ENCODE measurements around the gene TMEM203. TPM values are rescaled to one million over a fixed set of nuclear protein-coding genes. Genes with fewer than 3 reads are reported as not detected.

TMEM203 gene
- total and polyA plus RNA-seq, 5 donors from 2014 or later = 20.7 to 148 (median 118) TPM

DNA sequence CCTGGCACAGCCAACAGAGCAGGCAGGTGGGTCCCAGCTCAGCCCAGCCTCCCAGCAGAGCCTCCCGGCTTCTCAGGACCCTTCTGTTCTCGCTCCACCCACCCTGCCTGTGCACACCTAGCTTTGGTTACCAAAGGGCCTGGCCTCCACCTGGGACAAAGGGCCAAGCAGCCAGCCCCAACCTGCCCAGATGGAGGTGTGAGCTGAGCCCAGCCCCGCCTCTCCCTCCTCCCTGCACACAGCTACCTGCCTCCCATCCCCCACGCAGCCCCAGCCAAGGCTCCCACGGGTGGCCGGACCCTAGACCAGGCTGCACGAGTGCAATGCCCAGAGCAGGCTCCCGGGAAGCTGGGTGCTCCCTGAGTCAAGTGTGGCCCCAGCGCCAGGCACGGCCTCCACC is 10.5 kb downstream of the TMEM203 start:
- Mint-ChIP-seq H3K4me1 (peaks cover 0 to 13% (median 0%) of the 10 kb centered on the region in 4 donors), H3K27me3 (no peaks in the 10 kb centered on the region), H3K27ac (no peak overlapping the region), H3K4me3 (no peak overlapping the region), H3K9me3 (no peaks in the 10 kb centered on the region), H3K36me3 (no peaks in the 10 kb centered on the region)
- peaks cover 12% of the 10 kb centered on the region for H3K4me1 ChIP-seq (ENCODE audit: control insufficient read depth, insufficient read depth, low read length, poor library complexity, severe bottlenecking)
- no peak for DNase-seq
- ATAC-seq (ENCODE audit: low read depth in 2 of 2) = no peak
- H3K36me3 ChIP-seq (ENCODE audit: control insufficient read depth, insufficient read depth, low read length) = peaks cover 4% of the 10 kb centered on the region
- no peak overlapping the region for H3K27ac ChIP-seq (ENCODE audit: insufficient read depth, low read length, poor library complexity, severe bottlenecking)
- no peak overlapping the region for H3K4me3 ChIP-seq (ENCODE audit: low read depth, low read length)
- H3K27me3 ChIP-seq (ENCODE audit: control insufficient read depth, insufficient read depth, low read length) = no peaks in the 10 kb centered on the region
- H3K9me3 ChIP-seq (ENCODE audit: control insufficient read depth in 2 of 2, low read length in 2 of 2) = no peaks in the 10 kb centered on the region

DNA sequence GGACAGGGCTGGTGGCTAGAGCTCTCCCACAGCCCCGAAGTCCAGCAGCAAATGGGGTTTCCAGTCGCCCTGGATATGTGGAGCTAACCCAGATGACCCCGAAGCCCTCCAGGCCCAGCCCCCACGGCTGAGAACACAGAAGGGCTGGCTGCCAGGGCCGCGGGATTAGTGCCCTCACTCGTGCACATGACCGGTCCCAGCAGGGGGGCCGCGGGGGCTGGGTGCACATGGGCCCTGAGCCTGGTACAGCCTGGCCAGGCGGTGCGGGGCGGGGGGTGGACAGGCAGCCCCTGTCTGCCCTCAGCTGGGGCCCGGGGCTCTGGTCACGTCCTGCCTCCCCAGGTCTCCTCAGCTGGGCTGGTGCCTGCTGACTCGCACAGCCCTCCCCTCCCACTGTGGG is 11.1 kb downstream of the TMEM203 start:
- Histone ChIP-seq H3K27ac (ENCODE audit: insufficient read depth, low read length, poor library complexity, severe bottlenecking) (no peak overlapping the region), H3K36me3 (ENCODE audit: control insufficient read depth, insufficient read depth, low read length) (peaks cover 4% of the 10 kb centered on the region), H3K27me3 (ENCODE audit: control insufficient read depth, insufficient read depth, low read length) (no peaks in the 10 kb centered on the region), H3K4me1 (ENCODE audit: control insufficient read depth, insufficient read depth, low read length, poor library complexity, severe bottlenecking) (peaks cover 13% of the 10 kb centered on the region), H3K9me3 (ENCODE audit: control insufficient read depth in 2 of 2, low read length in 2 of 2) (no peaks in the 10 kb centered on the region), H3K4me3 (ENCODE audit: low read depth, low read length) (no peak overlapping the region)
- H3K4me1 Mint-ChIP-seq = peaks cover 0 to 14% (median 0%) of the 10 kb centered on the region in 4 donors
- H3K4me3 Mint-ChIP-seq = no peak overlapping the region
- no peaks in the 10 kb centered on the region for H3K27me3 Mint-ChIP-seq
- ATAC-seq (ENCODE audit: low read depth in 2 of 2) (no peak), DNase-seq (no peak)
- no peak overlapping the region for H3K27ac Mint-ChIP-seq
- H3K36me3 Mint-ChIP-seq = no peaks in the 10 kb centered on the region
- no peaks in the 10 kb centered on the region for H3K9me3 Mint-ChIP-seq

GRCh38 chr9:137193771-137194170 is 11.7 kb downstream of the TMEM203 start:
- peaks cover 0 to 19% (median 0%) of the 10 kb centered on the region in 4 donors for H3K4me1 Mint-ChIP-seq

DNA sequence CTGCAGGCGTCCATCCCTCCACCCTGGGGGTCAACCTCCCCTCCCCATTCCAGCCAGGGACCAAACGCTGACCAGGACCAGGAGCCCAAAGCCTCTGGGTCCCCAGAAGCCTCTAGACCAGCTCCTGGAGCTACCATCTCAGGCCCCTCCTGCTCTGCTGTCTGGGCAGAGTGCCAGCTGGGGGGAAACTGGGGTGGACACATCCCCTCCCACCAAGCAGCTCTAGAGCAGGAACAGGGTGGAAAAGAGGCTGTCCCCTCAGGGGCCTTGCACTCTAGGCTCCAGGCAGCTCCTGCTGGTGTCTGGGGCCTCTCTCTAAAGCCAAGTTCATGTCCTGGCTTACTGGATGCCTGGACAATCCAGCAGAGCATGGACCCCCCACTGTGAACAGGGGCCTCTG is 12.6 kb downstream of the TMEM203 start:
- peak overlapping the region in 1 of 4 donors; percentile 41 for H3K4me3 Mint-ChIP-seq
- H3K9me3 Mint-ChIP-seq = no peaks in the 10 kb centered on the region
- H3K27me3 Mint-ChIP-seq = no peaks in the 10 kb centered on the region
- H3K4me1 Mint-ChIP-seq = peaks cover 0 to 20% (median under 1%) of the 10 kb centered on the region in 4 donors
- Histone ChIP-seq H3K4me3 (ENCODE audit: low read depth, low read length) (no peak overlapping the region), H3K27ac (ENCODE audit: insufficient read depth, low read length, poor library complexity, severe bottlenecking) (no peak overlapping the region), H3K4me1 (ENCODE audit: control insufficient read depth, insufficient read depth, low read length, poor library complexity, severe bottlenecking) (peaks cover 18% of the 10 kb centered on the region), H3K9me3 (ENCODE audit: control insufficient read depth in 2 of 2, low read length in 2 of 2) (no peaks in the 10 kb centered on the region), H3K36me3 (ENCODE audit: control insufficient read depth, insufficient read depth, low read length) (peaks cover 4% of the 10 kb centered on the region), H3K27me3 (ENCODE audit: control insufficient read depth, insufficient read depth, low read length) (no peaks in the 10 kb centered on the region)
- ATAC-seq (ENCODE audit: low read depth in 2 of 2) = no peak
- no peak overlapping the region for H3K27ac Mint-ChIP-seq
- no peaks in the 10 kb centered on the region for H3K36me3 Mint-ChIP-seq
- no peak for DNase-seq

More at GRCh38 chr9:137193771-137194170, 11.7 kb downstream of the TMEM203 start:
- no peak overlapping the region for H3K4me3 ChIP-seq (ENCODE audit: low read depth, low read length)
- H3K36me3 Mint-ChIP-seq = no peaks in the 10 kb centered on the region
- DNase-seq = no peak
- H3K4me1 ChIP-seq (ENCODE audit: control insufficient read depth, insufficient read depth, low read length, poor library complexity, severe bottlenecking) = peaks cover 15% of the 10 kb centered on the region
- no peaks in the 10 kb centered on the region for H3K27me3 Mint-ChIP-seq
- no peaks in the 10 kb centered on the region for H3K27me3 ChIP-seq (ENCODE audit: control insufficient read depth, insufficient read depth, low read length)
- no peaks in the 10 kb centered on the region for H3K9me3 Mint-ChIP-seq
- H3K36me3 ChIP-seq (ENCODE audit: control insufficient read depth, insufficient read depth, low read length) = peaks cover 4% of the 10 kb centered on the region
- ATAC-seq (ENCODE audit: low read depth in 2 of 2) = no peak
- peak overlapping the region in 1 of 4 donors; percentile 51 for H3K4me3 Mint-ChIP-seq
- no peak overlapping the region for H3K27ac ChIP-seq (ENCODE audit: insufficient read depth, low read length, poor library complexity, severe bottlenecking)
- no peaks in the 10 kb centered on the region for H3K9me3 ChIP-seq (ENCODE audit: control insufficient read depth in 2 of 2, low read length in 2 of 2)
- no peak overlapping the region for H3K27ac Mint-ChIP-seq

- H3K27ac ChIP-seq (ENCODE audit: insufficient read depth, low read length, poor library complexity, severe bottlenecking) = no peak overlapping the region
- no peaks in the 10 kb centered on the region for H3K36me3 Mint-ChIP-seq
- peaks cover 4% of the 10 kb centered on the region for H3K36me3 ChIP-seq (ENCODE audit: control insufficient read depth, insufficient read depth, low read length)
- H3K4me3 ChIP-seq (ENCODE audit: low read depth, low read length) = no peak overlapping the region
- DNase-seq (no peak), ATAC-seq (ENCODE audit: low read depth in 2 of 2) (no peak)
- no peaks in the 10 kb centered on the region for H3K27me3 ChIP-seq (ENCODE audit: control insufficient read depth, insufficient read depth, low read length)
- peak overlapping the region in 1 of 4 donors; percentile 35 for H3K4me3 Mint-ChIP-seq
- H3K27me3 Mint-ChIP-seq = no peaks in the 10 kb centered on the region
- H3K4me1 ChIP-seq (ENCODE audit: control insufficient read depth, insufficient read depth, low read length, poor library complexity, severe bottlenecking) = peaks cover 22% of the 10 kb centered on the region
- H3K9me3 ChIP-seq (ENCODE audit: control insufficient read depth in 2 of 2, low read length in 2 of 2) = no peaks in the 10 kb centered on the region
- H3K9me3 Mint-ChIP-seq = no peaks in the 10 kb centered on the region
- H3K27ac Mint-ChIP-seq = no peak overlapping the region
- peaks cover 0 to 24% (median 4%) of the 10 kb centered on the region in 4 donors for H3K4me1 Mint-ChIP-seq
Measured at GRCh38 chr9:137192448-137192780, 13.0 kb downstream of the TMEM203 start.

DNA sequence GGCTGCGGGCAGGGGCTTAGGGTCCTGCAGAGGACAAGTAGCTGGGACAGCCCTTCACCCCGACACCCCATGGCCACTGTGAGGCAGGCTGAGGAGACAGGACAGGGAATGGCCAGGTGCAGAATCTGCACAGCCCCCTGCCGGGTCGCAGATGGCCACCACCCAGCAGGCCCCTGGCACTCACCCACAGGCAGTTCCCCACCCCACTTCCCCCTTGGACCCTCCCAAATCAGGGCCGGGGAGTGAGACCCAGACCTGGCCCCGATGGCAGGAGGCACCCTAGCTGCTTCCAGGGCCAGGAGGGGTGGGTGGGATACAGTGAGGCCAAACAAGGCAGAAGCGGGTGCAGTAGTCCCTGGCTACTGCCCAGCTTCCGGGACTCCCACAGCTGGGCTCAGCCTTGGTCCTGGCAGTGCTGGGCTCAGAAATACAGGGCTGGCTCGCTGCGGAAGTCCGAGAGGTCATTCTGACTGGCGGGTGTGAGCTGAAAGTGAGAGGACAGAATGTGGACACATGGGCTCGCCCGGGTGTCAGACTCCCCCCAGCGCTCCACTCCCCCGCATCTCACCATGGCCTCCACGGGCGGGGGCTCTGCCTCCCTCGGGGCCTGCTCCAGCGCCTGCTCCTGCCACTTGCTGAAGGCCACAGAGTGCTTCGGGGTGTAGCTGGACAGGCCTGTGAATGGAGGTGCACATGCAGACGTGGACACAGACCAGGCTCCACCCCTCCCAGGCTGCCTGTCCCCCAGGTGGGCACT is 13.6 kb downstream of the TMEM203 start:
- no peaks in the 10 kb centered on the region for H3K27me3 Mint-ChIP-seq
- Histone ChIP-seq H3K4me3 (ENCODE audit: low read depth, low read length) (no peak overlapping the region), H3K27ac (ENCODE audit: insufficient read depth, low read length, poor library complexity, severe bottlenecking) (no peak overlapping the region), H3K27me3 (ENCODE audit: control insufficient read depth, insufficient read depth, low read length) (no peaks in the 10 kb centered on the region), H3K9me3 (ENCODE audit: control insufficient read depth in 2 of 2, low read length in 2 of 2) (no peaks in the 10 kb centered on the region), H3K36me3 (ENCODE audit: control insufficient read depth, insufficient read depth, low read length) (peaks cover 4% of the 10 kb centered on the region), H3K4me1 (ENCODE audit: control insufficient read depth, insufficient read depth, low read length, poor library complexity, severe bottlenecking) (peaks cover 28% of the 10 kb centered on the region)
- ATAC-seq (ENCODE audit: low read depth in 2 of 2) = no peak
- no peak overlapping the region for H3K27ac Mint-ChIP-seq
- H3K36me3 Mint-ChIP-seq = no peaks in the 10 kb centered on the region
- no peaks in the 10 kb centered on the region for H3K9me3 Mint-ChIP-seq
- peaks cover 0 to 29% (median 7%) of the 10 kb centered on the region in 4 donors for H3K4me1 Mint-ChIP-seq
- H3K4me3 Mint-ChIP-seq = peak overlapping the region in 1 of 4 donors; percentile 35
- DNase-seq = no peak

DNA sequence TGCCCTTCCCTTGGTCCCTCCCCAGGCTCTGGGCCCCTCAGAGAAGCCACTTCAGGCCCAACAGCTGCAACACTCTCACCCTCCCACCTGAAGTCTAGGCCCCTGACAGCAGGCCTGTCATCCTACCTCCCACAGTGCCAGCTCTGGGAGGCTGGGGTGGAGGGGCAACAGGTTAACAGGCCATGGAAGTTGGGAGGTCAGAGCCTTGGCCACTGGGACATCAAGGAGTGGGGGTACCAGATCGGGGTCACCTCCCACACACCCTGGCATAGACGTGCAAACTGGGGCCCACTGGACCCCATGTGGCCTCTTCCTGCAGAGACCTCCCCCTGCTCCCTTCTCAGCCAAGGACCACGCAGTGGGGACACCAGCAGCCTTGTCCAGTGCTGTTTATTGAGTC is 14.2 kb downstream of the TMEM203 start:
- H3K27me3 ChIP-seq (ENCODE audit: control insufficient read depth, insufficient read depth, low read length) = no peaks in the 10 kb centered on the region
- Mint-ChIP-seq H3K27me3 (no peaks in the 10 kb centered on the region), H3K4me3 (peak overlapping the region in 2 of 4 donors; percentile 54 to 62), H3K27ac (no peak overlapping the region), H3K36me3 (no peaks in the 10 kb centered on the region), H3K9me3 (no peaks in the 10 kb centered on the region), H3K4me1 (peaks cover 0 to 35% (median 11%) of the 10 kb centered on the region in 4 donors)
- H3K4me3 ChIP-seq (ENCODE audit: low read depth, low read length) = no peak overlapping the region
- peaks cover 34% of the 10 kb centered on the region for H3K4me1 ChIP-seq (ENCODE audit: control insufficient read depth, insufficient read depth, low read length, poor library complexity, severe bottlenecking)
- peaks cover 4% of the 10 kb centered on the region for H3K36me3 ChIP-seq (ENCODE audit: control insufficient read depth, insufficient read depth, low read length)
- ATAC-seq (ENCODE audit: low read depth in 2 of 2) = no peak
- no peak for DNase-seq
- H3K27ac ChIP-seq (ENCODE audit: insufficient read depth, low read length, poor library complexity, severe bottlenecking) = no peak overlapping the region
- H3K9me3 ChIP-seq (ENCODE audit: control insufficient read depth in 2 of 2, low read length in 2 of 2) = no peaks in the 10 kb centered on the region

- Histone ChIP-seq H3K4me1 (ENCODE audit: control insufficient read depth, insufficient read depth, low read length, poor library complexity, severe bottlenecking) (peaks cover 39% of the 10 kb centered on the region), H3K27ac (ENCODE audit: insufficient read depth, low read length, poor library complexity, severe bottlenecking) (no peak overlapping the region), H3K36me3 (ENCODE audit: control insufficient read depth, insufficient read depth, low read length) (peaks cover 10% of the 10 kb centered on the region), H3K4me3 (ENCODE audit: low read depth, low read length) (no peak overlapping the region), H3K9me3 (ENCODE audit: control insufficient read depth in 2 of 2, low read length in 2 of 2) (no peaks in the 10 kb centered on the region), H3K27me3 (ENCODE audit: control insufficient read depth, insufficient read depth, low read length) (no peaks in the 10 kb centered on the region)
- peaks cover 0 to 43% (median 13%) of the 10 kb centered on the region in 4 donors for H3K4me1 Mint-ChIP-seq
- no peaks in the 10 kb centered on the region for H3K36me3 Mint-ChIP-seq
- ATAC-seq (ENCODE audit: low read depth in 2 of 2) = no peak
- peak overlapping the region in 1 of 3 donors; percentile 36 for H3K27ac Mint-ChIP-seq
- H3K4me3 Mint-ChIP-seq = peak overlapping the region; percentile 54 to 92 (median 76)
- no peaks in the 10 kb centered on the region for H3K27me3 Mint-ChIP-seq
- no peaks in the 10 kb centered on the region for H3K9me3 Mint-ChIP-seq
- no peak for DNase-seq
Measured at GRCh38 chr9:137190315-137190856, 15.1 kb downstream of the TMEM203 start.
